Measurements from ENCODE around the gene XIRP2.
"Not testable (repeated sequence)": the region's sequence is repeated elsewhere in the genome, so short reads cannot be mapped to it uniquely, and the experiment has no call there.

XIRP2 gene

DNA sequence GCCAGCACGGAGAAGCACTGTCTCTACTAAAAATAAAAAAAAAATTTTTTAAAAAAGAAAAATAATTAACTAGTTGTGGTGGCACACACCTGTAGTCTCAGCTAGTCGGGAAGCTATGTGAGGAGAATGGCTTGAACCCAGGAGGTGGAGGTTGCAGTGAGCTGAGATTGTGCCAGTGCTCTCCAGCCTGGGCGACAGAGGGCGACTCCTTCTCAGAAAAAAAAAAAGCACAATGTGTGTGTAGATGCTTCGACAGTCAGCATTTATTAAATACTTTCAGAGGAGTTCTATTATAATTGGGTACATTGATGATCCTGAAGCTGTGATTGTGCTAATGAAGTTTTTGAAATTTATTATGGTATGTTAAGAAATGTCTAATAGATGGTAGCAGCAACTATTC lies 46.5 kb downstream of the XIRP2 start:
- DNase-seq = no peak

DNA sequence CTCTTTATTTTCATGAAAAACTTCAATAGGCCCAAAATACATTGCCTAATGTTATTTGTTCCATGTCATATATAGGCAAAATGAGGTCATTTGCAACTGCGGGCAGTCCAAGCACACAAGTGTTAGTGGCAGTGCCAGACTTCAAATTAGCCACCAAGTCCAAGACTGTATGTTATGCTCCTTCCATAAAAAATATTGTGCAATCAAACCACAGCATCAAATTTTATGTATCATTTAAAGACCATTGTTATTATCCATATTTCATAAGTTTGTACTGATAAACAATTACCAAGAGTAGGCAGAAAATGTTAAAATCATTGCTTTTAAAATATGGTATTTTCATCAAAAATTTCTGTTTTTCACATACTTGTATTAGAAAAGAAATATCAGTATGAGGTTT lies 54.1 kb downstream of the XIRP2 start:
- DNase-seq = no peak

DNA sequence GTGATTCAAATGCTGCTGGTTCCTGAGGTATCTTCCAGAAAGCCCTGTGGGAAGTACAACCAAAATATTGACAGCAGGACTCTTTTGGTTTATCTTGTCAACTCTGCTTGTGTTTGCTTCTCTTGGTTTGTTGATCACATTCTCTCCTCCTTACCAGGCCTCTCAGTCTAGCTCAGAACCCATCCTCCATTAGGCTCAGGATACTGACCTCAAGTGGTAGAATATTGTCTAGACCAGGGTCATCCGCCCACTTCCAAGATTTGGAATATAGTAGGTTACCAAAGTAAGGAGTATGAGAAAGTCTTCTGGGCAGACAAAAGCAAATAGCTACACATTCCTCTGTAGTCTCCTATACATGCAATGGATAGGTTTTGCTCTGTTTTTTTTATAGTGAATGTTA lies 56.6 kb downstream of the XIRP2 start:
- no peak for DNase-seq

DNA sequence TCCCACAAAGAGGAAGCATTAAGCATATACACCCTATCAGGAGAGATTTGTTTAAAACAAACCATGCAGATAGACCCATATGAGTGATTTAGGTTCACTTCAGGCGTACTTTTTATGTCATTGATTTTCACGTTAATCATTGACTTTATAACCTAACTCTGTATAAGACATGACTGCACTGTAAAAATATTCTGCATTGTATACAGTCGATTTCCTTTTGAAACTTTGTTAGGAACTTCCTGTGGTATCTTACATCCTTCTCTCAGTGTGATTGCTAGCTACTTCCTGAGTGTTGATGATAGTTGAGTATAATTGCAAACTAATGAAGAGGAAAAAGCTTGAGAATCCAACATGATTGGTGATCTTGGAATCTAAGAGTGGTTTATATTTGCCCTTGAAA lies 69.4 kb downstream of the XIRP2 start:
- no peak for DNase-seq

DNA sequence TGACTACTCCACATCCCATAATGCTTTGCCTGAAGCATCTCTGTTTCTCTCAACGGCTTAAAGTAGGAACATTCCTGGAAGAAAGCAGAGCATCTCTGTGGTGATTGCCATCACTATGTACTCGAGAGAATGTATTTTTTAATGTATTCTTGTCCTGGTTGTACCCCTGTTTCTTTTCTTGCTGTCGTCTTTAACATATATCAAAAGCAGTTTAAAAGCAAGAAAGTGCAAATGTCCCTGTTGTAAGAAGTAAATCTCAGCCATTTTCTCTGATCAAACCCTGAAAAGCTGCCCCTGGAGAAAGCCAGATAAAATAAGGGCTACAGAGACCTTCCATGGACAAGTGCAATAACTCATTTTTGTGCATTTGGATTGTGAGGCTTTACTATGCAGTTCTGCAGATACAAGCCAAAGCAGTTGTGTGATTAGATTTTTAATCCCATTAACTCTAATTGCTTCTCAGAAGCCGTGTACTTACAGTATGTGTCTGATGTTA lies 70.8 kb downstream of the XIRP2 start:
- DNase-seq = no peak

DNA sequence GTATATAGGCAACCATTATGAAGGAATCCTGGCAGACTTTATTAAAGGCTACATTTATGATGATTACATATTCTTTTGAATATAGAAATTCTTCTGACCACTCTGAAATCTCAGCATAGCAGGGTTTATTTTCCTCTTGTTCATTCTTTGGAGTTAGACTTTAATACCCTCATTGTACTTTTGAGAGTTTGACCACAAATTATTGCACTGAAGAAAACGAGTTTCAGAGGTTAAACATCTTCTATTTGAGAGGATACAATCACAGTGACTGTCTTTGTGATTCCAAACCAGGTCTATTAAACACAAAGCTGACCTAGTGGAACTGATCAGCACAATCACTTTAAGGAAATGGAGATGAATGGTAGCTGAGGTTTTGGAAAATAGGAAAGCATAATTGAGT lies 71.3 kb downstream of the XIRP2 start:
- no peak for DNase-seq

DNA sequence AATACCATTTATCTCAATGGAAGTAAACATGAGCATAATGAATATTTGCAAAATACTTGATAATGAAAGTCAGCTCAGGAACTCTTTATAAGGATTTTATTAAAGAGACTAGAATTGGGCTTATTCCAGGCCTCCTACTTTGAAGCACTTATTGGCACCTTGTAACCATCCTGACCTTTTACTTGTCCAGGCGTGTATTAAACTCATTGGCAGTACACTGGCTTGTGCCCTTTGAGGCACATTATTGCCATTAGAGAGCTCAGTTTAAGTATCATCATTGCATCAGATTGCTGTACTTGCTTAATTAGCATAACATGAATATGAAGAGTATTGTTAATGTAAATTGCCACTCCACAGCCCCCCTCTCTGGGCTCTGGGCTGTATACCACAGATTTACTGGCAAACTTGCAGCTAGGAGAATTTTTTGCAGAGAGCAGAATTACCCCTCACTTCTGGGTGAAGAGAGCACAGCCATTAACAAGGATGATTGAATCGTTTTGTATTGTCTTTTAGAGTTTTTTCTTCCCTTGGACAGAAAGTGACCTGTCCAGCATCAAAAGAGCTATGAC lies 72.5 kb downstream of the XIRP2 start:
- no peak for DNase-seq

DNA sequence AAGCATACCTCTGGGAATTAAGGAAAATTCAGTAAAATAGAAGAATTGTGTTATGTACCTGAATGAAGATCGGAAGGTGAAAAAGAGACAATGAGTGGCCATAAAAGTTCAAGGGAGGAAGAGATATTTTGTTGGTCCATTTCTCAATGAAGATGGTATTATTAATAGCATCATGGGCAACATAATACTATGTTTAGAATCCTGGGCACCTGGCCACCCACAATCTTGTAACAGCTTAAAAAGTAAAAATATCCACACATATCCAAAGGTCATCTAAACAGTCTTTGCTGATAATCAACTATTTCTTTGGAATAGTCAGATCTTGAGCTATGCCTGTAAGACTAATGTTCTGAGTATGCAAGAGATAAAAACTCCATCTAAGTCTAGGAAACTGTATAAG lies 73.7 kb downstream of the XIRP2 start:
- DNase-seq = no peak

DNA sequence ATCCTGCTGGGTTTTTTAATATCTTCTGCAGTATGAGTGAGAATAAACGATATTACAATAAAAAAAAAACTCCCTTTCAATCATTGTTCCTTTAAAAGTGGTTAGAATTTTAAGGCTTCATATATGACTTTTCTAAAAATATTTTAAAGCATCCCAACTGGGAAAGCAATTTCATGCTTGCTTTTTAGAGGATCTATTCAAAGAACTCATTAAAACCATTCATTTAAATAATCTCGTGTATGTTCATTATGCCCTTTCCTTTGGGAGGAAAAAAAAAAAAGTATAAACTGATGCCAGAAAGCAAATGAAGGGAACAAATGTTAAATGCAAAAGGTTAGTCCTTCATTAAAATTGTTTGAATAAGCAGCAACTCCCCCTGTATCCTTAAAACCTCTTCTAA lies 81.2 kb downstream of the XIRP2 start:
- DNase-seq = no peak

DNA sequence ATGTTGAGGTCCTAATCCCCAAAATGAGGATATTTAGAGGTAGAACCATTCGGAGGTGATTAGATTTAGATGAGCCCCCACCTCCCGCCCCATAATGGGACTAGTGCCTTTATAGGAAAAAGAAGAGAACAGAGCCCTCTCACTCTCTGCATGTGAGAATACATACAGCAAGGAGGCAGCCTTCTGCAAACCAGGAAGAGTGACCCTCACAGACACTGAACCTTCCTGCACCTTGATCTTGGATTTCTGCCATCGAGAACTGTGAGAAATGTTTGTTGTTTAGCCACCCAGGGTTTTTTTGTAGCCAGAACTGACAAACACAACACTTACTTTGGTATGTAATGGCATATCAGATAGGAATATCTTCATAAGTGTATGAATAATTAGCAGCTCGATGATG lies 83.7 kb downstream of the XIRP2 start:
- DNase-seq = no peak

DNA sequence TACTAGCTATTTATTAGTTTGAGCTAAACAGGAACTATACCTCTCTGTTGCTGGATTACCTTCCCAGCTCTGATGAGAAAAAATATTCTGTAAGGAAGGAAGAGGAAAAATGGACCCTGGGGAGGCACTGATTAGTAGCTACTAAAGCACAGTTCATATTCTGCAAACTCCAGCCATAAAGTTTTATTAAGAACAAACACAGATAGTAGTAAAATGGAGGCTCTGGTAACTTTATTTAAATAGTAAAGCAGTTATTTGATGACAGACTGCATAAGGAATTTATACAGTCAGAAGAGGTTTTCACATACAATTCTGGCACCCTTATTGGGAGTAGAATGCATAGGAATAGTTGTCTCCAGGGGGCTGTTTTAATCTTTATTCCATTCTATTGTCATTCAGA lies 84.1 kb downstream of the XIRP2 start:
- no peak for DNase-seq

DNA sequence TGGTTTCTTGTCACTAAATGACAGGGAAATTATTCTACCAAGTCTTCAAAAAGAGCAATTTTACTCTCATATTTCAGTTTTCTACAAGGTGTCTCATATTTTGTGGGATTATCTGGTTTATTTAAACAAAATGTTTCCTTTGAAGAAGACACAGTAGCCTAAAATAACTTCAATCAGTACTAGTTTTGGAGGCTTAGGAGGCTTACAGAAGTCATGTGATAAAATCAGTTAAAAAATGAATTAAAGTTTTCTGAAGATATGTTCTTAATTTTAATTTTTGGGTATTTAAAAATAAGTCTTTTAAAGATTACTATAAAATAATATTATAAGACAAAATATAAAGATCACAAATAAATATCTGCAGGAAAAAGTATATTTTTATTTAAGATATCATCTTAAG lies 95.9 kb downstream of the XIRP2 start:
- no peak for DNase-seq

DNA sequence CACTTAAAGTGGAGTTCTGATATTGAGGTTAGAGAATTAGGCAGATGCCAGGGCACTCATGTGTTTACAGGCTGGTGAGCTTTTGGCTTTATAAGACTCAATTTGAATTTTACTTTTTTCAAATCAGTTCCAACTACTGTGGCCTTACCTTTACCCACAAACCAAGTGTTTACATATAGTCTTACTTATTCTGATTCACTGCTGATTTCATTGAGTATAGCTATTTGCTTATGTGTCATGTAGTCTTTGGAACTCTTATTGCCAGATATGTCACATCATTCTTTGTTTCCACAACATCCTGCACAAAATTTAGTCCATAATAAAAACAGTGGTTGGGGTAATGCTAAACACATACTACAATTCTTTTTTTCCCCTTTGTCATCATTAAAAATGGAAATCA lies 96.5 kb downstream of the XIRP2 start:
- no peak for DNase-seq

DNA sequence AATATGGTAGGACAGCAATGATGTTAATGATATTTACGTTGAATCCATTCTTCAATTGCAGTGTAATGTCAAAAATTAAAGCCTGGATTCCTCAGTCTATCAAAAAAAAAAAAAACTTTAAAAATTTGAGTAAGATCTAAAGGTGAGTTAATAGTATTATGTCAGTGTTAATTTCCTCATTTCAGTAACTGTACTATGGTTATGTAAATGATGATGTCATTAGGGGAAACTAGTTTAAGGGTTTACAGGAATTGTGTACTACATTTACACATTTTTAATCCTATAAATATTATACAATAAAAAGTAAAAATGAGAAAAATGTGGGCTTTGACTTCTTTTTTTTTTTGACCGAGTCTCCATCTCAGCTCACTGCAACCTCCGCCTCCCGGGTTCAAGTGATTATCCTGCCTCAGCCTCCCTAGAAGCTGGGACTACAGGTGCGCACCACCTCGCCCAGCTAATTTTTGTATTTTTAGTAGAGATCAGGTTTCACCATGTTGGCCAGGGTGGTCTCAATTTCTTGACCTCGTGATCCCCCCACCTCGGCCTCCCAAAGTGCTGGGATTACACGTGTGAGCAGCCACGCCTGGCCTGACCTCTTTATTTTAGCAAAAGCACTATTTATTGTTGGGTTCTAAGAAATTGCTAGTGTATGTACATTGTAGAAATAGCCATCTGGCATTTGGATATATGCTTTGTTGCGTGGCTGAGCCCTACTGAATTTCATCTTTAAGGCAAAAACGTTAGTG lies 106.5 kb downstream of the XIRP2 start:
- no peak for DNase-seq

DNA sequence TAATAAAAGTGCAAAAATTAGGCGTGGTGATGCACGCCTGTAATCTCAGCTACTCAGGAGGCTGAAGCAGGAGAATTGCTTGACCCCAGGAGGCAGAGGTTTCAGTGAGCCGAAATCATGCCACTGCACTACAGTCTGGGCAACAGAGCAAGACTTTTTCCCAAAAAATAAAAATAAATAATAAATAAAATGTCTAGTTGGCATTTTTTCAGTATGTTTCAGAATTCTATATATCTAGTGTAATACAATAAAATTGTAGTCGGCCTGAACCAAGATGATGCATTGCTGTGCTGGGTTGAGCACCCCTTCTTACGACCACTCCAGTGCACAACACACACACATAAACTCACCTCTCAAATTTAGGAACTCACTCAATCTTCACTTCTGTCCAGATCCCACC lies 108.2 kb downstream of the XIRP2 start:
- no peak for DNase-seq

DNA sequence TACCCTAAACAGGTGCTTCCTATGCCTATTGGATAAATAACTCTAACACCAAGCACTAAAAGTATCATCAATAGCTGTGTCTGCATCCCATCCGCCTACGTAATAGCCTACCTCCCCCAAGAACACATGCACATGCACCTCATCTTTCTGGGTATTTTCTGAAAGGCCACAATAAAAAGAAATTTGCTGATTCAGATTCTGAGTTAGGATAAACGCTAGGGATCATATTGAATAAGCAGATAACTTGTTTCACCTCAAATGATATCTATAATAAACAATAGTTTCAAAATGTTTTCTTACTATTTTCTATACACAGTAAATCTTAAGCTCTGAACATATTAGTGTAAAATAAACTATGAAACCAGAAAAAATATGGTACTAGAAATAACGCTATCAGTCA lies 112.9 kb downstream of the XIRP2 start:
- no peak for DNase-seq

DNA sequence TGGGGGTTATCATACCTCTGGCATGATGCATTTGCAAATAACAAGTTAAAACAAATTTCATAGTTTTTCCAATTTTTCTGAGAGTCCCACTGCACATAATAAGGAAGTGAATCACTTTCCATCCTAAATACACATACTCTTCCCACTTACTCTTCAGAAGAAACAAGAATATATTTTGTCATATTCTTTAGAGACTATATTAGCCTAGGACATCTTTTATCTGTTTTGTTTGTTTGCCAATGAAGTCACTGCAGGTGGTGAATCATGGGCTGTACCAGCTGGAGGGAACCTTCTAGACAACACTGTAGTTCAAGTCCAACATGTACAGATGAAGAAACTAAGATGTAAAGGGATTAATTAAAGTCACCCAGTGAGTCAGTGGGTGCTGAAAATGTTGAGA lies 116.8 kb downstream of the XIRP2 start:
- DNase-seq = no peak

DNA sequence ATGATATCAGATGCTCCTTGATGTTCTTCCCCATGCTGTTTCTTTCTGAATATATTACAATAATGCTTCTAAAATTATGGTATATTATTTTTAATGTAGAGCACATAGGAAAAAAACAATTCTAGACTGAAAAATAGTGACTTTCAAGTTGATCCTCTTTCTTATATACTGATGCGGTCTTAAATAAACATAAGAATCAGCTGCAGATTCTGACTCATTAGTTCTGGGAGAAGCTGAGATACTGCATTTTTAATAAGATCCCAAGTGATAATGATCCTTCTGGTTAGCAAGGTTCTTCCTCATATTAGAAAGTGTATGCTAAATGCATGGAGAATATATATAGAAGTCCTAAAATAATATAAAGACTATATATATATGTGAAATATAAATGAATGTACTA lies 124.9 kb downstream of the XIRP2 start:
- DNase-seq = no peak

DNA sequence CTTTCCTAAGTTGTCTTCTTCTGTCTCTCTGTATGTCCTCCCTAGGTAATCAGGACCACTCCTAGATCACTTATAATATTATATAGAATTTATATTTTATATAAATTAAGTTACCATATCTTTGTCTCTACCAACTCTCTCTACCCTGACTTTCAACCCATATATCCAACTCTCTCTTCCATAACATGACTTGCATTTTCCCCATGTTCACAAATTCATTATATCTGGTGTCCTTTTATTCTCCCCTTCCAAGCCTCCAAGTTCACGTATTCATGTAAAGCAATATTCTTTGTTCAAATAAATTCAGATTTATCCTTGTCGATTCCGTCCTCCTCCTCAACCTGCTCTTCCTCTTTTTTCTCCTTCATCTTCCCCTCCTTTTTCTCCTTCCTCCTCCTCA lies 127.5 kb downstream of the XIRP2 start:
- no peak for DNase-seq

DNA sequence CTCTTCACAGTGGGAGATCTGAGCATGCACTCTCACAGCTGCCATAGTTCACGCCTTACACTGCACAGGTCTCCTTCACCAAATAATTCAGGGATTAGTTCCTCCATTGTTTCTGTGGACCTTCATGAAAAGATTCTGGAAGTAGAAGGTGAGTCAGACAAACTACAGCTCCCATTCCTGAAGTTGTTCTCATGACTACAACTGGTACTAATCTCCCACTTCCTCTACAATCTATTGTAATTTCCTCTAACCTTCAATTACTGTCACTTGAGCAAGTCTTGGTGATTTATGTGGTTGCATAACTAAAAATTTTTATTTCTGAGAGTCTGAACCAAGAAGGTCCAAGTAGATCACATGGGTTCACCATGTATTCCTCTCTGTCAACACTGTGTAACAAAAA lies 128.7 kb downstream of the XIRP2 start:
- DNase-seq = no peak

DNA sequence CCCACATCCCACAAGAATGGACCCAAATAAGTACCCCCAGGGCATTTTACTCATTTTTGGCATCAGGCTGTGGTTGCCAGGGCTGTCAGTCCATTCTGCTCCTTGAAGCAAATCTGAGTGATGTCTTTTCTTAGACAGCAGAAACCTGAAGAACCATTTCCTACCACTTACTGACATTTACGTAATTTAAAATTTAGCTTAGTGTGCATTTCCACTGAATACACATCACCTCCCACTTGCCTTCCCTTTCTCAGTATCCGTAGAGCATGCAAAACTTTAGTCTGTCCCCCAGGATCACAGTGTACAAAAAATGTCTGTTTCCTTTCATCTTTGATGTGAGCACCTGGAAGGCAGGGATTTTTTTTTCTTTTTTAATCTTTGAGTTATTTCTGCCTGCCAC lies 130.3 kb downstream of the XIRP2 start:
- no peak for DNase-seq

DNA sequence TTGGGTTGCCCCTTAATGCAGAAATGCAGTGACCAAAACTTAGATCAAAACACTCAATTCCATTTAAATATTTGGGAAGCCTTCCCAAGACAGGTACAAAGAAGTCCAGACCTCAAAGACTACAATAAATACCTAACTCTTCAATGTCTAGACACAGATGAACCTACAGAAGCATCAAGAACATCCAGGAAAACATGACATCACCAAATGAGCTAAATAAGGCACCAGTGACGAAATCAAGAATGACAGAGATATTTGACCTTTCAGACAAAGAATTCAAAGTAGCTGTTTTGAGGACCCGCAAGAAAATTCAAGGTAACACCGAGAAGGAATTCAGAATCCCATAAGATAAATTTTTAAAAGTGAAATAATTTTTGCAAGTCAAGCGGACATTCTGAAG lies 140.2 kb downstream of the XIRP2 start:
- DNase-seq = no peak

DNA sequence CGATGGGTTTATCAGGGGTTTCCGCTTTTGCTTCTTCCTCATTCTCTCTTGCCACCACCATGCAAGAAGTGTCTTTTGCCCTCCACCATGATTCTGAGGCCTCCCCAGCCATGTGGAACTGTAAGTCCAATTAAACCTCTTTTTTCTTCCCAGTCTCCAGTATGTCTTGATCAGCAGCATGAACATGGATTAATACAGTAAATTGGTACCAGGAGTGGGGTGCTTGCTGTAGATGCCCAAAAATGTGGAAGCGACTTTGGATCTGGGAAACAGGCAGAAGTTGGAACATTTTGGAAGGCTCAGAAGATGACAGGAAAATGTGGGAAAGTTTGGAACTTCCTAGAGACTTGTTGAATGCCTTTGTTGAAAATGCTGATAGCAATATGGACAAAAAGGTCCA lies 146.7 kb downstream of the XIRP2 start:
- not testable (repeated sequence) for DNase-seq

DNA sequence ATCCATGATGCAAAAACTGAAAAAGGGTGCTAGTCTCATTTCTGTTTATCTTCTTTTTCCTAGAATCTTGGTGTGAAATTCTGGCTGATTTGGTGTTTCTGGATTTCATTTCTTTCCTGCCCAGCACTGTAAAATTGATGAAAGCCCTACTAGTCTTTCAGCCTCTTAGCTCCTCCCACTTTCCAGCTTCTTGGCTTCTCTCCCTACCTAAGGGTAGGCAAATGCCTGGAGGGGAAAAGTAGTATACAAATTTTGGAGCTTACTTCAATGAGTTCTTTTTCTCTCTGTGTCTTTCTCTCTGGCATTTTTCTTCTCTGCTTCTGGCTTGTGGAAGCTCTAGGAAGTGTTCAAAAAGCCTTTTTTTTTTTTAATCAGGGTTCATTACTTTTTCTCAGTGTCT lies 160.5 kb downstream of the XIRP2 start:
- DNase-seq = no peak

DNA sequence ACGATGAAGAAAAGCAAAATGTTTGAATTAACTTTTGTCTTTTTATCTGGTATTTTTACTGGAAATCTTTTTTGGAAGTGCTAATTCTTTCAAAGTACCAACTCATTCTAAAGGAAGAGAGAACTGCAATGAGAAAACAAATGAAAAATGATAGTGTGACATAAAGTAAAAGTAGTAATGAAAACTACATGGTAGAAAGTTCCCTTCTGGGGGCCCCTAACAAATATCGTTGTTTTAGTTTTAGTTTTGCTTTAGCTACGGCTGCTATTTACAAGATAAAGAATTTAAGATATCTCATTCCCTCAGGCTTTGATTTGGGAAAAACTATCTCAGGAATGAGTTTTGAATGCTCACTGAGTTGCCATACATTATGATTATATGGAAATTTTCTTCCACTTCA lies 161.4 kb downstream of the XIRP2 start:
- DNase-seq = no peak
